HFFc6 (cell line): ENCODE data around the gene DHRS7B. TPM values are rescaled to one million over a fixed set of nuclear protein-coding genes. Genes with fewer than 3 reads are reported as not detected.
"Not testable (repeated sequence)": the region's sequence is repeated elsewhere in the genome, so short reads cannot be mapped to it uniquely, and the experiment has no call there.

Experiments used
- DNase-seq: peaks from one replicate; pipeline ENCODE4 v3.0.0-alpha.2; 2018
- H3K27ac Mint-ChIP-seq: 2 replicates; pipeline ENCODE4 v1.8.0; 2020; ENCODE audit warnings: mild to moderate bottlenecking, mixed read lengths
- H3K27me3 Mint-ChIP-seq: 2 replicates; pipeline ENCODE4 v1.8.0; 2021; ENCODE audit warnings: mild to moderate bottlenecking, moderate library complexity, mixed read lengths; ENCODE audit not compliant: insufficient read depth
- H3K36me3 Mint-ChIP-seq: 2 replicates; pipeline ENCODE4 v1.8.0; 2021; ENCODE audit warnings: low read depth, mixed read lengths
- H3K4me1 Mint-ChIP-seq: 2 replicates; pipeline ENCODE4 v1.8.0; 2020; ENCODE audit warnings: low read depth, mixed read lengths
- H3K4me3 Mint-ChIP-seq: 2 replicates; pipeline ENCODE4 v1.8.0; 2020; ENCODE audit warnings: mild to moderate bottlenecking, moderate library complexity, mixed read lengths
- H3K9me3 Mint-ChIP-seq: 2 replicates; pipeline ENCODE4 v1.8.0; 2020; ENCODE audit warnings: mild to moderate bottlenecking, mixed read lengths
- CTCF ChIP-seq: fragments of 200-600 bp; sonication (generic); IDR thresholded peaks from 2 replicates; pipeline ENCODE4 v1.5.0; 2021; ENCODE audit warnings: antibody characterized with exemption, mild to moderate bottlenecking
- total RNA-seq, 6 experiments: library from RNA; stranded (reverse); fragmentation: NEBNext Ultra II Directional; extraction: Animal tissue kit (Norgen Biotek cat#: 25700); gene quantifications; 2 replicates in 1 of 6; 3 replicates in 5 of 6; pipeline ENCODE4 v1.2.3, GENCODE V29; 2021

The DHRS7B gene
- total RNA-seq, 6 experiments from 2014 or later = 12.3 to 20.8 (median 14.7) TPM

DNA sequence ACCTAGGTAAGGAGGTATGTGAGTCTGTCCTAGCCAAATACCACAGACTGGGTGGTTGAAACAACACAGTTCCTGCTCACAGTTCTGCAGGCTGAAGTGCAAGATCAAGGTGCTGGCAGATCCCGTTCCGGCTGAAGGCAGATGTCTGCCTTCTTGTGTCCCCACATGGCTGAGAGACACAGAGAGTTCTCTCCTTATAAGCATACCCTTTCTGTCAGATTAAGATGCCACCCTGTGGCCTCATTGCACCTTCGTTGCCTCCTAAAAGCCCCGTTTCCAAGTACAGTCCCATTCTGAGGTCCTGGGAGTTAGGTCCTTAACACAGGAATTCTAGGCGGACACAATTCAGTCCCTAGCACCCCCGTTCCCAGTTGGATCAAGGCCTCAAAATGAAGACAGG, 96.3 kb downstream of the DHRS7B start:
- Mint-ChIP-seq H3K27ac (no peak overlapping the region), H3K9me3 (no peaks in the 10 kb centered on the region), H3K36me3 (peaks cover 12% of the 10 kb centered on the region), H3K27me3 (no peaks in the 10 kb centered on the region; the same call in none of the 2 replicates), H3K4me1 (peaks cover 6% of the 10 kb centered on the region), H3K4me3 (no peak overlapping the region)
- no peak for TF ChIP-seq CTCF
- DNase-seq = no peak

DNA sequence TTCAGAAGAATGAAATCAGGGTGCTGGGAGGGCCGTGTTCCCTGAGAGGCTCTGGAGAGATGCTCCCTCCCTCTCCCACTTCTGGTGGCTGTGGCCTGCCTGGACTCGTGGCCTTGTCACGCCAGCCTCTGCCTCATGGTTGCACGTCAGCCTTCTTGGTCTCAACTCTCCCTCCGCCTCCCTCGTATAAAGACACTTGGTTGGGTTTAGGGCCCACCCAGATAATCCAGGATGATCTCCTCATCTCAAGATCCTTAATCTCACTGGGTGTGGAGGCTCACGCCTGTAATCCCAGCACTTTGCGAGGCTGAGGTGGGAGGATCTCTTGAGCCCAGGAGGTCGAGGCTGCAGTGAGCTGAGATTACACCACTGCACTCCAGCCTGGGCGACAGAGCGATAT, 100.5 kb downstream of the DHRS7B start:
- not testable (repeated sequence) for H3K36me3 Mint-ChIP-seq

DNA sequence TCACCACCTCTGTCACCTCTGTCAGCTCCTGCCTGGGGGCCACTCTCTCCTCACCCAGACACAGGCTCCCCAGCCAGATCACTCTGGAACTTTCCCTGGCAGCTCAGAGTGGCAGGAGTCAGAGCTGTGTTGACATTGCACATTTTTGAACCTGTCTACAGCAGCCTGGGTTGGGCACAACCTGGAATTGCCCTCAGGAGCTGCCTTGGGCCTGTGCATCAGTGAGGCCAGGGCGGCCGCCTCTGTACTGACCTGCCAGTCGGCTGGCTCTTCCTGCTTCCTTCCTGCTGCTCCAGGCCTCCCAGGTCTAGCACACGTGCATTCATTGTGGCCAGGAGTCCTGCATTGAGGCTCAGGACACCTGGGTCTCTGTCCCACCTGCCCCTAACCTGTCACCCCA, 101.3 kb downstream of the DHRS7B start:
- no peak for DNase-seq
- Mint-ChIP-seq H3K4me1 (no peaks in the 10 kb centered on the region), H3K27ac (no peak overlapping the region), H3K36me3 (peaks cover 6% of the 10 kb centered on the region), H3K4me3 (no peak overlapping the region), H3K27me3 (no peaks in the 10 kb centered on the region; the same call in none of the 2 replicates), H3K9me3 (peaks cover 9% of the 10 kb centered on the region; the same call in 1 of the 2 replicates)
- TF ChIP-seq CTCF = no peak

More for the DNA sequence above, 100.5 kb downstream of the DHRS7B start:
- H3K27me3 Mint-ChIP-seq, H3K9me3 Mint-ChIP-seq, DNase-seq, H3K27ac Mint-ChIP-seq, H3K4me3 Mint-ChIP-seq, H3K4me1 Mint-ChIP-seq: not testable (repeated sequence)

DNA sequence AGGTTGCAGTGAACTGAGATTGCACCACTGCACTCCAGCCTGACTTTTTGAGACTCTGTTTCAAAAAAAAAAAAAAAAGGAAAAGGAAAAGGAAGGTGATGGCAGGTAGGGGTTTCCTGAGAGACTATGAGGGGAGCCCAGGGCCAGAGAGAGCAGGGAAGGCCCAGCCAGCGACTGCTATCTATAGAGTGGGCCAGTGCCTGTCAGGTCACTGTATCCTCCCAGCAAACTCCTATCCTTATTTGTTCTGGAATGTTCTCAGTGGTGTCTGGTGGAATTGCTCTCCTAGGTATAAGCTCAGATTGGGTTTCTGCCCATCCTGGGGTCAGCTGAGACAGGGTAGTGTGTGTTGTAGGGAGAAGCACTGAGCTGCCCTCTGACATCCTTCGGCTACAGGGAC, 102.1 kb downstream of the DHRS7B start:
- no peak overlapping the region for H3K4me3 Mint-ChIP-seq
- peaks cover 6% of the 10 kb centered on the region; the same call in 1 of the 2 replicates for H3K4me1 Mint-ChIP-seq
- H3K27me3 Mint-ChIP-seq = no peaks in the 10 kb centered on the region; the same call in none of the 2 replicates
- H3K9me3 Mint-ChIP-seq = peaks cover 9% of the 10 kb centered on the region; the same call in 1 of the 2 replicates
- DNase-seq = no peak
- TF ChIP-seq CTCF = no peak
- H3K27ac Mint-ChIP-seq = no peak overlapping the region
- peaks cover 6% of the 10 kb centered on the region for H3K36me3 Mint-ChIP-seq

DNA sequence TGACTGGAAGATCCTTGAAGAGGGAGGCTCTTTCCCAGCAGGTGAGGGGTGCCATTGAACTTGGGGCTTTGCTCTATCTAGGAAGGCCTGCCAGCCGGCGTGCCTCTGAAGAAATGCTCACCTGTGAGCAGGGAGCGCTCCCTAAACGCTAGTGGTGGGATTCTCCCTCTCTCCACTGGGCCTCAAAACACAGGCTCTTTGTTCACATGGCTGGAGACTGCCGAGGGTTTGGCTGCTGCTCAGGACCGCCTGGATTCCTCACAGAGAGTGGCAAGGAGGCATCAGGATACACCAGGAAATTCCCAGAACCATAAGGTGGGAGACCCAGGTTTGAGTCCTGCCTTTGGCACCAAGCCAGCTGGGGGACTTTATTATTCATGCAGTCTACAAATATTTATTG, 104.8 kb downstream of the DHRS7B start:
- no peak for TF ChIP-seq CTCF
- Mint-ChIP-seq H3K27ac (no peak overlapping the region), H3K27me3 (peaks cover 3% of the 10 kb centered on the region), H3K36me3 (peaks cover 6% of the 10 kb centered on the region), H3K4me3 (no peak overlapping the region), H3K4me1 (peaks cover 7% of the 10 kb centered on the region; the same call in 1 of the 2 replicates), H3K9me3 (peaks cover 9% of the 10 kb centered on the region; the same call in 1 of the 2 replicates)
- no peak for DNase-seq

DNA sequence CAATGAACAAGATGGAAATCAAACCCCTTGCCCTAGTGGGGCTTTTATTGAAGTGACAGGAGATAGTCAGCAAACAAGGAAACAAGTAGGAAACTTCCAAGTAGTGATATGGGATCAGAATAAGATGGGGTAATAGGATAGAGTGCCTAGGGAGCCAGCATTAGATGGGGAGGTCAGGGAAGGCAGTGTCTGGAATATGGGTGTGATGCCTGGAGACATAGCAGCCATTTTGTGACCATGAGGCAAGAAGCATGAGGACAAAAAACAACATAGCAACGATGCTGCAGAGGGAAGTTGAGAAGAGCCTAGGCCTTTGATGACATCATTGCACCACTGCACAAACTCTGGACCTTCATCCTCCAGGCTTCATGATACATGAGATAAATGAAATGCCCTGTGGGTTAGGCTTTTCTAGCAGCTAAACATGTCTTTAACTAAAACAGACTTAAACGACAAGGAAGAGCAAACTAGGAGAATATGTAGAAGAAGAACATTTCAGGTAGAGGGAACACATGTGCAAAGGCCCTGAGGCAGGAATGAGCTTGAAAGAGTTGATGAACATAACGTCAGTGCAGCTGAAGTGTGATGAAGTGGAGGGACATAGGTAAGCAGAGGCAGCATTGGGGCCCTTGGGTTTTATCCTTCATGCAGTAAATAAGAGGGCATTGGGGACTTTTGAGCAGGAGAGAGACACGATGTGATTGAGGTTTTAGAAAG, 105.4 kb downstream of the DHRS7B start:
- Mint-ChIP-seq H3K27ac (no peak overlapping the region), H3K4me3 (no peak overlapping the region), H3K9me3 (peaks cover 9% of the 10 kb centered on the region; the same call in 1 of the 2 replicates), H3K4me1 (peaks cover 7% of the 10 kb centered on the region; the same call in 1 of the 2 replicates), H3K27me3 (peaks cover 3% of the 10 kb centered on the region), H3K36me3 (peaks cover 6% of the 10 kb centered on the region)
- no peak for TF ChIP-seq CTCF
- DNase-seq = no peak
